ENCODE results near the gene RAB39A.

The RAB39A gene

GRCh38 chr11:107962181-107962580, 33.9 kb downstream of the RAB39A start:
- no peak for DNase-seq

- no peak for DNase-seq
These were observed 34.8 kb downstream of the RAB39A start for GRCh38 chr11:107963091-107963490.

- DNase-seq, result no peak
These were observed 41.0 kb downstream of the RAB39A start for GRCh38 chr11:107969219-107969618.

- no peak for DNase-seq
These were observed 41.8 kb downstream of the RAB39A start for GRCh38 chr11:107970049-107970448.

GRCh38 chr11:107973641-107974040, 45.4 kb downstream of the RAB39A start:
- no peak for DNase-seq

- no peak for DNase-seq
These were observed 60.3 kb downstream of the RAB39A start for GRCh38 chr11:107988397-107989158.

- DNase-seq, result no peak
These were observed 63.7 kb downstream of the RAB39A start for GRCh38 chr11:107991868-107992414.

GRCh38 chr11:107996006-107996776, 67.9 kb downstream of the RAB39A start:
- no peak for DNase-seq

- DNase-seq, result no peak
These were observed 70.5 kb downstream of the RAB39A start for GRCh38 chr11:107998761-107999160.

- no peak for DNase-seq
These were observed 71.7 kb downstream of the RAB39A start for GRCh38 chr11:107999759-108000455.

- DNase-seq, result no peak
These were observed 74.2 kb downstream of the RAB39A start for GRCh38 chr11:108002476-108002875.

- no peak for DNase-seq
These were observed 75.4 kb downstream of the RAB39A start for GRCh38 chr11:108003623-108004022.

- no peak for DNase-seq
These were observed 79.6 kb downstream of the RAB39A start for GRCh38 chr11:108007819-108008218.

- peak; percentile 93 for DNase-seq
These were observed 80.6 kb downstream of the RAB39A start, which contains the start of gene CUL5 for GRCh38 chr11:108008656-108009496. TSS of gene CUL5 (plus strand) at chr11:108008898. CDS start at chr11:108009349, 451 bp downstream.

- DNase-seq, result no peak
These were observed 81.5 kb downstream of the RAB39A start for GRCh38 chr11:108009497-108010370.

GRCh38 chr11:108012139-108012725, 84.0 kb downstream of the RAB39A start:
- DNase-seq, result no peak
